Prostate gland (tissue), 2 donors: Measurements from ENCODE around the gene MAVS. TPM values are rescaled to one million over a fixed set of nuclear protein-coding genes. Genes with fewer than 3 reads are reported as not detected.

Experiments
- DNase-seq: peaks from one replicate; pipeline ENCODE4 v3.0.0-alpha.2; 2019; ENCODE audit warnings: low spot score
- H3K27ac ChIP-seq, 2 donors: fragments of 200-600 bp; sonication (generic); 2 replicates each; pipeline ENCODE4 v1.5.1; 2017 to 2019
- H3K27me3 ChIP-seq: fragments of 200-600 bp; sonication (generic); replicated peaks from 2 replicates; pipeline ENCODE4 v1.5.1; 2019; ENCODE audit not compliant: insufficient read depth
- H3K36me3 ChIP-seq, 2 donors: fragments of 200-600 bp; sonication (generic); 1 replicate in 1 of 2; 2 replicates in 1 of 2; pipeline versions ENCODE4 v1.5.1 to v1.8.1; 2017 to 2019
- H3K4me1 ChIP-seq: fragments of 200-600 bp; sonication (generic); replicated peaks from 2 replicates; pipeline ENCODE4 v1.5.1; 2019
- H3K4me3 ChIP-seq, 2 donors: fragments of 200-600 bp; sonication (generic); 2 replicates each; pipeline ENCODE4 v1.5.1; 2017 to 2019
- H3K9me3 ChIP-seq: fragments of 200-600 bp; sonication (generic); 2 replicates; pipeline ENCODE4 v1.5.1; 2017
- POLR2A ChIP-seq: fragments of 450-650 bp; IDR thresholded peaks from one replicate; pipeline ENCODE4 v1.6.1; 2016; ENCODE audit warnings: antibody characterized with exemption, mild to moderate bottlenecking
- POLR2AphosphoS5 ChIP-seq: sonication (generic); formaldehyde crosslinking; IDR thresholded peaks from one replicate; pipeline ENCODE4 v1.6.1; 2017; ENCODE audit warnings: antibody characterized with exemption
- WGBS: methylation state at CpG from one replicate; pipeline ENCODE4 v1.1.5; 2018; 5-methylcytosine and 5-hydroxymethylcytosine counted together
- intact Hi-C: fragments of 100-400 bp; cut with DNase I; formaldehyde crosslinking; loops from one replicate; pipeline ENCODE4 v1.14.2; 2022
- total RNA-seq, 2 donors: library from RNA; depleted of rRNA; stranded (reverse); fragments of >200 nt; gene quantifications; one replicate each; pipeline ENCODE4 v1.1.0, GENCODE V29; 2016
- TF ChIP-seq, protein P1 (sequence below), 4 experiments: fragments of 200-600 bp in 2 of 4; fragments of 450-650 bp in 2 of 4; sonication (generic) in 2 of 4; IDR thresholded peaks; 1 replicate in 3 of 4; 2 replicates in 1 of 4; pipeline ENCODE4 v1.5.1; 2016 to 2019; ENCODE audit warnings: antibody characterized with exemption in 4 of 4, mild to moderate bottlenecking in 2 of 4, moderate library complexity in 2 of 4

MAVS gene
- total RNA-seq, 2 donors from 2014 or later, result 26.7 to 40.2 TPM

- intact Hi-C loops, result no loop called here
- WGBS, result 89% methylated on average over 14 of the region's 14 CpGs
- H3K36me3 ChIP-seq, result peaks cover 10 to 47% of the 10 kb centered on the region in 2 donors
Measured at GRCh38 chr20:3865152-3865886, 18.7 kb downstream of the MAVS start.

DNA sequence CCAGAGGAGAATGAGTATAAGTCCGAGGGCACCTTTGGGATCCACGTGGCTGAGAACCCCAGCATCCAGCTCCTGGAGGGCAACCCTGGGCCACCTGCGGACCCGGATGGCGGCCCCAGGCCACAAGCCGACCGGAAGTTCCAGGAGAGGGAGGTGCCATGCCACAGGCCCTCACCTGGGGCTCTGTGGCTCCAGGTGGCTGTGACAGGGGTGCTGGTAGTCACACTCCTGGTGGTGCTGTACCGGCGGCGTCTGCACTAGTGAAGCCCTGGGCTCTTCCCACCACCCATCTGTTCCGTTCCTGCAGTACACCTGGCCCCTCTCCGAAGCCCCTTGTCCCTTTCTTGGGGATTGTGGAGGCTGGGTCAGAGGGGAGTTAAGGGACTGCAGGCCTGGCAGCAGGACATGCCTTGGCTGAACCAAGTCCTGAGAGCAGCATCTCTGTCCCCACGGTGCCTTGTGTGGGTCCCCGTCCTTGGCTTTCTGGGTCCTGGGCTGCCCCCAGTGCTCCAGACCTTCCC is 19.3 kb downstream of the MAVS start:
- intact Hi-C loops, result no loop called here
- Histone ChIP-seq H3K27ac (no peak overlapping the region), H3K4me1 (no peaks in the 10 kb centered on the region), H3K4me3 (no peak overlapping the region), H3K36me3 (peaks cover 10 to 47% of the 10 kb centered on the region in 2 donors), H3K9me3 (no peaks in the 10 kb centered on the region), H3K27me3 (no peaks in the 10 kb centered on the region)
- 87% methylated on average over 8 of the region's 14 CpGs for WGBS
- no peak for DNase-seq
- no peak for TF ChIP-seq POLR2AphosphoS5
- TF ChIP-seq, protein P1, sequence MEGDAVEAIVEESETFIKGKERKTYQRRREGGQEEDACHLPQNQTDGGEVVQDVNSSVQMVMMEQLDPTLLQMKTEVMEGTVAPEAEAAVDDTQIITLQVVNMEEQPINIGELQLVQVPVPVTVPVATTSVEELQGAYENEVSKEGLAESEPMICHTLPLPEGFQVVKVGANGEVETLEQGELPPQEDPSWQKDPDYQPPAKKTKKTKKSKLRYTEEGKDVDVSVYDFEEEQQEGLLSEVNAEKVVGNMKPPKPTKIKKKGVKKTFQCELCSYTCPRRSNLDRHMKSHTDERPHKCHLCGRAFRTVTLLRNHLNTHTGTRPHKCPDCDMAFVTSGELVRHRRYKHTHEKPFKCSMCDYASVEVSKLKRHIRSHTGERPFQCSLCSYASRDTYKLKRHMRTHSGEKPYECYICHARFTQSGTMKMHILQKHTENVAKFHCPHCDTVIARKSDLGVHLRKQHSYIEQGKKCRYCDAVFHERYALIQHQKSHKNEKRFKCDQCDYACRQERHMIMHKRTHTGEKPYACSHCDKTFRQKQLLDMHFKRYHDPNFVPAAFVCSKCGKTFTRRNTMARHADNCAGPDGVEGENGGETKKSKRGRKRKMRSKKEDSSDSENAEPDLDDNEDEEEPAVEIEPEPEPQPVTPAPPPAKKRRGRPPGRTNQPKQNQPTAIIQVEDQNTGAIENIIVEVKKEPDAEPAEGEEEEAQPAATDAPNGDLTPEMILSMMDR (IDR thresholded peaks at IDR 0.05), result no peak
- TF ChIP-seq POLR2A, result no peak

More at GRCh38 chr20:3865152-3865886, 18.7 kb downstream of the MAVS start:
- Histone ChIP-seq H3K27me3 (no peaks in the 10 kb centered on the region), H3K4me1 (no peaks in the 10 kb centered on the region), H3K27ac (no peak overlapping the region), H3K4me3 (no peak overlapping the region), H3K9me3 (no peaks in the 10 kb centered on the region)
- TF ChIP-seq POLR2A, result no peak
- TF ChIP-seq POLR2AphosphoS5, result no peak
- TF ChIP-seq, protein P1 (IDR thresholded peaks at IDR 0.05), result no peak
- DNase-seq, result no peak

GRCh38 chr20:3866464-3866863 is 19.8 kb downstream of the MAVS start:
- Histone ChIP-seq H3K4me3 (no peak overlapping the region), H3K36me3 (peaks cover 10 to 46% of the 10 kb centered on the region in 2 donors), H3K27ac (no peak overlapping the region), H3K4me1 (no peaks in the 10 kb centered on the region), H3K27me3 (no peaks in the 10 kb centered on the region), H3K9me3 (no peaks in the 10 kb centered on the region)
- intact Hi-C loops, result no loop called here
- WGBS, result 63% methylated on average over 3 of the region's 3 CpGs
- TF ChIP-seq POLR2AphosphoS5 (no peak), POLR2A (no peak)
- TF ChIP-seq, protein P1 (IDR thresholded peaks at IDR 0.05), result no peak
- no peak for DNase-seq

- intact Hi-C loops, result no loop called here
- Histone ChIP-seq H3K4me1 (no peaks in the 10 kb centered on the region), H3K27me3 (no peaks in the 10 kb centered on the region), H3K4me3 (no peak overlapping the region), H3K36me3 (peaks cover 10 to 33% of the 10 kb centered on the region in 2 donors), H3K27ac (no peak overlapping the region), H3K9me3 (no peaks in the 10 kb centered on the region)
- DNase-seq, result no peak
- WGBS, result 62% methylated on average over 2 of the region's 2 CpGs
- TF ChIP-seq POLR2A (no peak), POLR2AphosphoS5 (no peak)
- TF ChIP-seq, protein P1 (IDR thresholded peaks at IDR 0.05), result no peak
Measured at GRCh38 chr20:3867802-3868201, 21.2 kb downstream of the MAVS start.
